Measurements from ENCODE around the gene ESPL1.

The ESPL1 gene

DNA sequence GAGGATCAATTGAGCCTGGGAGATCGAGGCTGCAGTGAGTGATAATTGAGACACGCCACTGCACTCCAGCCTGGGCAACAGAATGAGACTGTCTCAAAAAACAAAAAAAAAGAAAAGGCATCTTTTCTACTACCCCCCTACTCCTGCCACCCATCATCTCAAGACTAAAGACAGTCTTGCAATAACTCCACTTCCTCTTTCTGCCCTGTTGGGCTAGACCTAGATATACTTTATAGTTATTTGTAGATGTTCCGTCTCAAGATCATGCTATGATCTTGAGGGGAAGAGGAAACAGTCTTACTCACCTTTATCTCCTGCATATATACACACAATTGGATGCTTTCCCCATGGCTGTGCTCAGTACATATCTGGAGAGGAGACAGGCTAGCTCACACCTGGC, 12.1 kb upstream of the ESPL1 start:
- H3F3A ChIP-seq (ENCODE audit: insufficient read depth) = no peaks in the 10 kb centered on the region; the same call in 1 of the 2 replicates
- no peaks in the 10 kb centered on the region for H3K36me3 ChIP-seq (ENCODE audit: low read length)
- no peaks in the 10 kb centered on the region for H3K9me2 ChIP-seq (replicated peaks; ENCODE audit: insufficient read depth, low read length)
- no peak overlapping the region for H3K4me3 ChIP-seq (ENCODE audit: insufficient read depth, low read length, poor library complexity, severe bottlenecking)
- TF ChIP-seq EZH2phosphoT487 (conservative IDR thresholded peaks at IDR 0.05; ENCODE audit: low read length) = no peak
- TF ChIP-seq, protein P1, sequence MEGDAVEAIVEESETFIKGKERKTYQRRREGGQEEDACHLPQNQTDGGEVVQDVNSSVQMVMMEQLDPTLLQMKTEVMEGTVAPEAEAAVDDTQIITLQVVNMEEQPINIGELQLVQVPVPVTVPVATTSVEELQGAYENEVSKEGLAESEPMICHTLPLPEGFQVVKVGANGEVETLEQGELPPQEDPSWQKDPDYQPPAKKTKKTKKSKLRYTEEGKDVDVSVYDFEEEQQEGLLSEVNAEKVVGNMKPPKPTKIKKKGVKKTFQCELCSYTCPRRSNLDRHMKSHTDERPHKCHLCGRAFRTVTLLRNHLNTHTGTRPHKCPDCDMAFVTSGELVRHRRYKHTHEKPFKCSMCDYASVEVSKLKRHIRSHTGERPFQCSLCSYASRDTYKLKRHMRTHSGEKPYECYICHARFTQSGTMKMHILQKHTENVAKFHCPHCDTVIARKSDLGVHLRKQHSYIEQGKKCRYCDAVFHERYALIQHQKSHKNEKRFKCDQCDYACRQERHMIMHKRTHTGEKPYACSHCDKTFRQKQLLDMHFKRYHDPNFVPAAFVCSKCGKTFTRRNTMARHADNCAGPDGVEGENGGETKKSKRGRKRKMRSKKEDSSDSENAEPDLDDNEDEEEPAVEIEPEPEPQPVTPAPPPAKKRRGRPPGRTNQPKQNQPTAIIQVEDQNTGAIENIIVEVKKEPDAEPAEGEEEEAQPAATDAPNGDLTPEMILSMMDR (IDR thresholded peaks at IDR 0.05; ENCODE audit: insufficient read depth, low read length, poor library complexity, severe bottlenecking) = no peak
- H3K79me2 ChIP-seq (ENCODE audit: insufficient read depth, low read length) = peaks cover 9% of the 10 kb centered on the region
- peak overlapping the region; percentile 24 for H3K9ac ChIP-seq (ENCODE audit: low read length)
- peak overlapping the region; percentile 4 for H2AFZ ChIP-seq (ENCODE audit: low read depth, low read length, severe bottlenecking)
- H3K4me2 ChIP-seq (ENCODE audit: low read depth, low read length, poor library complexity, severe bottlenecking) = peak overlapping the region; percentile 52
- H3K27me3 ChIP-seq (ENCODE audit: low read length) = no peaks in the 10 kb centered on the region
- H3K9me3 ChIP-seq (ENCODE audit: insufficient read depth, low read length) = no peaks in the 10 kb centered on the region
- H4K20me1 ChIP-seq (ENCODE audit: low read depth, low read length) = no peaks in the 10 kb centered on the region
- H3K27ac ChIP-seq (ENCODE audit: low read depth, low read length) = peak overlapping the region; percentile 59

- no peak overlapping the region for H3K4me2 ChIP-seq (ENCODE audit: low read depth, low read length, poor library complexity, severe bottlenecking)
- no peak overlapping the region for H3K9ac ChIP-seq (ENCODE audit: low read length)
- H3K79me2 ChIP-seq (ENCODE audit: insufficient read depth, low read length) = no peaks in the 10 kb centered on the region
- H3K4me3 ChIP-seq (ENCODE audit: insufficient read depth, low read length, poor library complexity, severe bottlenecking) = no peak overlapping the region
- no peaks in the 10 kb centered on the region for H3K9me2 ChIP-seq (replicated peaks; ENCODE audit: insufficient read depth, low read length)
- H3K36me3 ChIP-seq (ENCODE audit: low read length) = no peaks in the 10 kb centered on the region
- H3K9me3 ChIP-seq (ENCODE audit: insufficient read depth, low read length) = no peaks in the 10 kb centered on the region
- H3K27me3 ChIP-seq (ENCODE audit: low read length) = no peaks in the 10 kb centered on the region
- no peaks in the 10 kb centered on the region for H4K20me1 ChIP-seq (ENCODE audit: low read depth, low read length)
- no peak overlapping the region for H3K27ac ChIP-seq (ENCODE audit: low read depth, low read length)
- peaks cover 3% of the 10 kb centered on the region; the same call in 1 of the 2 replicates for H3F3A ChIP-seq (ENCODE audit: insufficient read depth)
- TF ChIP-seq, protein P1 (IDR thresholded peaks at IDR 0.05; ENCODE audit: insufficient read depth, low read length, poor library complexity, severe bottlenecking) = no peak
- no peak for TF ChIP-seq EZH2phosphoT487 (conservative IDR thresholded peaks at IDR 0.05; ENCODE audit: low read length)
- no peak overlapping the region for H2AFZ ChIP-seq (ENCODE audit: low read depth, low read length, severe bottlenecking)
Measured at GRCh38 chr12:53258541-53259539, 9.3 kb upstream of the ESPL1 start.

DNA sequence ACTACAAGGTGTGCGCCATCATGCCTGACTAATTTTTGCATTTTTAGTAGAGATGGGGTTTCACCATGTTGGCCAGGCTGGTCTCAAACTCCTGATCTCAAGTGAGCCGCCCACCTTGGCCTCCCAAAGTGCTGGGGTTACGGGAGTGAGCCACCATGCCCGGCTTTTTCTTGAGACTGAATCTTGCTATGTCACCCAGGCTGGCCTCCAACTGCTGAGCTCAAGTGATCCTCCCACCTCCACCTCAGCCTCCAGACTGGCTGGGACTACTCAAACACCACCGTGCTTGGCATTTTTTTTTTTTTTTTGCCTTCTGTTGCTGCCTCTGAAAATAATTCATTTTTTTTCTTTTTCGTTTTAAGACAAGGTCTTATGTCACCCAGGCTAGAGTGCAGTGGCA, 8.2 kb upstream of the ESPL1 start:
- Histone ChIP-seq H3K9ac (ENCODE audit: low read length) (no peak overlapping the region), H3K27me3 (ENCODE audit: low read length) (no peaks in the 10 kb centered on the region), H4K20me1 (ENCODE audit: low read depth, low read length) (no peaks in the 10 kb centered on the region), H3K9me3 (ENCODE audit: insufficient read depth, low read length) (no peaks in the 10 kb centered on the region), H2AFZ (ENCODE audit: low read depth, low read length, severe bottlenecking) (no peak overlapping the region), H3F3A (ENCODE audit: insufficient read depth) (peaks cover 3% of the 10 kb centered on the region; the same call in 1 of the 2 replicates), H3K4me3 (ENCODE audit: insufficient read depth, low read length, poor library complexity, severe bottlenecking) (no peak overlapping the region), H3K4me2 (ENCODE audit: low read depth, low read length, poor library complexity, severe bottlenecking) (no peak overlapping the region), H3K36me3 (ENCODE audit: low read length) (no peaks in the 10 kb centered on the region), H3K79me2 (ENCODE audit: insufficient read depth, low read length) (no peaks in the 10 kb centered on the region), H3K9me2 (replicated peaks; ENCODE audit: insufficient read depth, low read length) (no peaks in the 10 kb centered on the region), H3K27ac (ENCODE audit: low read depth, low read length) (no peak overlapping the region)
- no peak for TF ChIP-seq EZH2phosphoT487 (conservative IDR thresholded peaks at IDR 0.05; ENCODE audit: low read length)
- TF ChIP-seq, protein P1 (IDR thresholded peaks at IDR 0.05; ENCODE audit: insufficient read depth, low read length, poor library complexity, severe bottlenecking) = no peak
